ENCODE data around the gene ALDH16A1.

Gene ALDH16A1

DNA sequence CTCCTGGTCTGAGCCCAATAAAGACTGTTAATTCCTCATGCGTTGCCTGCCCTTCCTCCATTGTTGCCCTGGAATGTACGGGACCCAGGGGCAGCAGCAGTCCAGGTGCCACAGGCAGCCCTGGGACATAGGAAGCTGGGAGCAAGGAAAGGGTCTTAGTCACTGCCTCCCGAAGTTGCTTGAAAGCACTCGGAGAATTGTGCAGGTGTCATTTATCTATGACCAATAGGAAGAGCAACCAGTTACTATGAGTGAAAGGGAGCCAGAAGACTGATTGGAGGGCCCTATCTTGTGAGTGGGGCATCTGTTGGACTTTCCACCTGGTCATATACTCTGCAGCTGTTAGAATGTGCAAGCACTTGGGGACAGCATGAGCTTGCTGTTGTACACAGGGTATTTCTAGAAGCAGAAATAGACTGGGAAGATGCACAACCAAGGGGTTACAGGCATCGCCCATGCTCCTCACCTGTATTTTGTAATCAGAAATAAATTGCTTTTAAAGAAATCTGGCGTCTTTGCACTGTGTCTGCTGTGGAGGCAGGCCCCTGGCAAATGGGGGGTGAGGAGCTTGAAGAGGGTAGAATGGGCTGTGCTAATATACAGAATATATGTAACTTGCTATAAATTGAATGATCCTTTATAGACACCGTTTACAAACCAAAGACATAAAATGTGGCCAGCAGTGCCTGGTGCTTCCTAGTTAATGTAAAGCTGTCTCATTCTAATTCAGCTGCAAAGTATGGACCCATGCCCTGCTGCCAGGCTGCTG, 39.0 kb downstream of the ALDH16A1 start:
- no peak for DNase-seq (ENCODE audit: low read depth in 1 of 2, low spot score in 1 of 2)
- Histone ChIP-seq H3K27ac (replicated peaks) (peak overlapping the region; percentile 4; the same call in 1 of the 2 replicates), H3K4me3 (replicated peaks; ENCODE audit: insufficient read depth, low read length) (no peak overlapping the region), H3K27me3 (ENCODE audit: insufficient read depth, poor library complexity, severe bottlenecking) (no peaks in the 10 kb centered on the region)
- peak; percentile 76; the same call in 1 of the 2 replicates for TF ChIP-seq POLR2AphosphoS5 (IDR thresholded peaks at IDR 0.05; ENCODE audit: low read depth)
- no peak for TF ChIP-seq SPI1 (IDR thresholded peaks at IDR 0.05; ENCODE audit: borderline replicate concordance, low read depth)
- TF ChIP-seq GABPA (IDR thresholded peaks at IDR 0.05; ENCODE audit: low read depth) = no peak

DNA sequence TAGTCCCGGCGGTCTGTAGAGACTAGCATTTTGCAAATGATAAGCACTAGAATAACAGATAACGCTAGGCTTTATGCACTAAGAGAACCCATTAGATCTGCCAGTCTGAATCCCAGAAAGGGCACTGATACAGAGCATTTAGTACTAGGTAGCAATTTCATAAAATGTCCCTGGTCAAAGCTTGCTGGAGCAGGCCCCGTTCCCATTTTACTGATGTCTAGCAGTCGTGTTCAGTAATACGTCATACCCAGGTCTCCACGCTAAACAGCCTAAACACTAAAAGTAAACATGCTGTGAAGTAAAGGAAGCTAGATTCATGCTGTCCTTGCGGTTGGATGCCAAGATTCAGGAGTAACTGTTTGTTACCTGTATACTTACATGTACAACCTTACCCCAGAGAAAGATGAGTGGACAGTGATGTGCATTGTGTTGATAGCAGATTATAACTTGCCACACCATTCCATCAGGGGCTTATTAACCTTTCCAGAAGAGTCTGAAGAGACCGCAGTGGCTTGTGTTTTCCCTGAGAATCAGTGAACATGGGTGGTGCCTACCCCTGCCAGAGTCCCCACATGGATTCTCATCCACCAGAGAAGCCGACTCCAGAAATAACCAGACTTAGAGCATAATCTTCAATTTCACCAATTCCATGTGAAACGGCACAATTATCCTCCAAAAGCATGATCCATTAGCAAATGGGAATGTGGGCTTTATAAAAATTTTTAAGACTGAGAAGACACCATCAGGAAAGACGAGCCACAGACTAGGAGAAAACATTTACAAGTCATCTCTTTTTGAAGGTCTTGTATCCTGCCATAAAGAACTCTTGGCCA, 39.8 kb downstream of the ALDH16A1 start:
- TF ChIP-seq POLR2AphosphoS5 (IDR thresholded peaks at IDR 0.05; ENCODE audit: low read depth) = peak; percentile 89
- no peak for TF ChIP-seq GABPA (IDR thresholded peaks at IDR 0.05; ENCODE audit: low read depth)
- DNase-seq (ENCODE audit: low read depth in 1 of 2, low spot score in 1 of 2) = peak in 1 of 2 experiments; percentile 47
- Histone ChIP-seq H3K27me3 (ENCODE audit: insufficient read depth, poor library complexity, severe bottlenecking) (no peaks in the 10 kb centered on the region), H3K4me3 (replicated peaks; ENCODE audit: insufficient read depth, low read length) (no peak overlapping the region), H3K27ac (replicated peaks) (peak overlapping the region; percentile 4; the same call in 1 of the 2 replicates)

DNA sequence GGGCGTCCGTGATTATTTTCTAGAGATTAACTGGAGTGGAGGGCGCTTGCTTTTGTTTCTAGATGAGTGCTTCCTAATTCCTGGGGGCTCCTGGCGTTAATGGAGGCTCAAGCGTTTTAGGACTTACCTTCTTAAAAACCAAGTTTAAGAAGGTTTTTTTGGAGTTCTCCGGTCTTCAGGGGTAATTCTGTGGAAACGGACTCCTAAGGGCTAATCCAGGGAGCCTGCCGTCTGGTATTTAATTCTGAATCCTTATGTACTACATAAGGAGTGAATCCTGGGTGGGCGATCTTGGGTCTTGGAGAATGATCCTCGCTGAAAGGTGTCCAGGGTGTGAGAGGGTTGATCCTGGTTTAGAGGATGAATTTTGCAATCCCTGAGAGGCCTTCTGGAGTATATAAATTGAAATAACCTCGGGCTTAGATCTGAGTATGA, 43.6 kb downstream of the ALDH16A1 start:
- Histone ChIP-seq H3K27me3 (ENCODE audit: insufficient read depth, poor library complexity, severe bottlenecking) (no peaks in the 10 kb centered on the region), H3K27ac (replicated peaks) (peak overlapping the region; percentile 92), H3K4me3 (replicated peaks; ENCODE audit: insufficient read depth, low read length) (peak overlapping the region; percentile 81)
- DNase-seq (ENCODE audit: low read depth in 1 of 2, low spot score in 1 of 2) = no peak
- TF ChIP-seq SPI1 (IDR thresholded peaks at IDR 0.05; ENCODE audit: borderline replicate concordance, low read depth) (no peak), POLR2AphosphoS5 (IDR thresholded peaks at IDR 0.05; ENCODE audit: low read depth) (no peak), GABPA (IDR thresholded peaks at IDR 0.05; ENCODE audit: low read depth) (no peak)
- TF ChIP-seq, protein P1, sequence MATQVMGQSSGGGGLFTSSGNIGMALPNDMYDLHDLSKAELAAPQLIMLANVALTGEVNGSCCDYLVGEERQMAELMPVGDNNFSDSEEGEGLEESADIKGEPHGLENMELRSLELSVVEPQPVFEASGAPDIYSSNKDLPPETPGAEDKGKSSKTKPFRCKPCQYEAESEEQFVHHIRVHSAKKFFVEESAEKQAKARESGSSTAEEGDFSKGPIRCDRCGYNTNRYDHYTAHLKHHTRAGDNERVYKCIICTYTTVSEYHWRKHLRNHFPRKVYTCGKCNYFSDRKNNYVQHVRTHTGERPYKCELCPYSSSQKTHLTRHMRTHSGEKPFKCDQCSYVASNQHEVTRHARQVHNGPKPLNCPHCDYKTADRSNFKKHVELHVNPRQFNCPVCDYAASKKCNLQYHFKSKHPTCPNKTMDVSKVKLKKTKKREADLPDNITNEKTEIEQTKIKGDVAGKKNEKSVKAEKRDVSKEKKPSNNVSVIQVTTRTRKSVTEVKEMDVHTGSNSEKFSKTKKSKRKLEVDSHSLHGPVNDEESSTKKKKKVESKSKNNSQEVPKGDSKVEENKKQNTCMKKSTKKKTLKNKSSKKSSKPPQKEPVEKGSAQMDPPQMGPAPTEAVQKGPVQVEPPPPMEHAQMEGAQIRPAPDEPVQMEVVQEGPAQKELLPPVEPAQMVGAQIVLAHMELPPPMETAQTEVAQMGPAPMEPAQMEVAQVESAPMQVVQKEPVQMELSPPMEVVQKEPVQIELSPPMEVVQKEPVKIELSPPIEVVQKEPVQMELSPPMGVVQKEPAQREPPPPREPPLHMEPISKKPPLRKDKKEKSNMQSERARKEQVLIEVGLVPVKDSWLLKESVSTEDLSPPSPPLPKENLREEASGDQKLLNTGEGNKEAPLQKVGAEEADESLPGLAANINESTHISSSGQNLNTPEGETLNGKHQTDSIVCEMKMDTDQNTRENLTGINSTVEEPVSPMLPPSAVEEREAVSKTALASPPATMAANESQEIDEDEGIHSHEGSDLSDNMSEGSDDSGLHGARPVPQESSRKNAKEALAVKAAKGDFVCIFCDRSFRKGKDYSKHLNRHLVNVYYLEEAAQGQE (IDR thresholded peaks at IDR 0.05; ENCODE audit: insufficient replicate concordance, low read depth) = no peak
- TF ChIP-seq, protein P2, sequence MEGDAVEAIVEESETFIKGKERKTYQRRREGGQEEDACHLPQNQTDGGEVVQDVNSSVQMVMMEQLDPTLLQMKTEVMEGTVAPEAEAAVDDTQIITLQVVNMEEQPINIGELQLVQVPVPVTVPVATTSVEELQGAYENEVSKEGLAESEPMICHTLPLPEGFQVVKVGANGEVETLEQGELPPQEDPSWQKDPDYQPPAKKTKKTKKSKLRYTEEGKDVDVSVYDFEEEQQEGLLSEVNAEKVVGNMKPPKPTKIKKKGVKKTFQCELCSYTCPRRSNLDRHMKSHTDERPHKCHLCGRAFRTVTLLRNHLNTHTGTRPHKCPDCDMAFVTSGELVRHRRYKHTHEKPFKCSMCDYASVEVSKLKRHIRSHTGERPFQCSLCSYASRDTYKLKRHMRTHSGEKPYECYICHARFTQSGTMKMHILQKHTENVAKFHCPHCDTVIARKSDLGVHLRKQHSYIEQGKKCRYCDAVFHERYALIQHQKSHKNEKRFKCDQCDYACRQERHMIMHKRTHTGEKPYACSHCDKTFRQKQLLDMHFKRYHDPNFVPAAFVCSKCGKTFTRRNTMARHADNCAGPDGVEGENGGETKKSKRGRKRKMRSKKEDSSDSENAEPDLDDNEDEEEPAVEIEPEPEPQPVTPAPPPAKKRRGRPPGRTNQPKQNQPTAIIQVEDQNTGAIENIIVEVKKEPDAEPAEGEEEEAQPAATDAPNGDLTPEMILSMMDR (IDR thresholded peaks at IDR 0.05; ENCODE audit: insufficient read depth, low read length) = no peak

DNA sequence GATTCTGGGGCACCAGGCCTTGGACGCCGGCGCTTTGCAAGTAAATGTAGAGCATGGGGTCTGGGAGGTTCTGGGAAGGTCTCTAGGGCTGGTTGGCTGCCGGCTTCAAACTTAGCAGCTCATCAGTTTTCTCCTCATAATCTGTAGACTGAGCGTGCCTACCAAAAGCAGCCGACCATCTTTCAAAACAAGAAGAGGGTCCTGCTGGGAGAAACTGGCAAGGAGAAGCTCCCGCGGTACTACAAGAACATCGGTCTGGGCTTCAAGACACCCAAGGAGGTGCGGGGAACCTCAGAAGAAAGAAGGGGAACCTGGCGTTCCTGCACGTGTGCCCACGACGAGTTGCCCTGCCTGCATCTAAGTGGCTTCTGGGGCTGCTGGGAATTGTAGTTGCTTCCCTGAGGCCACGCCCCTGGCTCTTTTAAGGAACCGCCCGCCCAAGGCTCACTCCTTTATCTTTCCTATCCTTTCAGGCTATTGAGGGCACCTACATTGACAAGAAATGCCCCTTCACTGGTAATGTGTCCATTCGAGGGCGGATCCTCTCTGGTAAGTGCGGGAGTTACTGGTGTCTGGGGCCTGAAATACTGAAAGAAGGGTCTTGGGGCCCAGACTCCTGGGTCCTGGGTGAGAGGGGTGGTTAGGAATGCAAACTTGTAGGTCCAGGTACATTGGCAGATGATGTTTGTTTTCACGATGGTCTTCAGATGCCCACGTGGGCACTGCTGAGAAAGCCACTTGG, 44.2 kb downstream of the ALDH16A1 start:
- H3K27me3 ChIP-seq (ENCODE audit: insufficient read depth, poor library complexity, severe bottlenecking) = no peaks in the 10 kb centered on the region
- TF ChIP-seq POLR2AphosphoS5 (IDR thresholded peaks at IDR 0.05; ENCODE audit: low read depth) (peak; percentile 79), SPI1 (IDR thresholded peaks at IDR 0.05; ENCODE audit: borderline replicate concordance, low read depth) (peak; percentile 71; the same call in 1 of the 2 replicates), GABPA (IDR thresholded peaks at IDR 0.05; ENCODE audit: low read depth) (0 out of 2 replicates have a peak, but pooled peaks have one; percentile 26)
- TF ChIP-seq, protein P2 (IDR thresholded peaks at IDR 0.05; ENCODE audit: insufficient read depth, low read length) = no peak
- TF ChIP-seq, protein P1 (IDR thresholded peaks at IDR 0.05; ENCODE audit: insufficient replicate concordance, low read depth) = no peak
- DNase-seq (ENCODE audit: low read depth in 1 of 2, low spot score in 1 of 2) = peak; percentile 82 to 93
- H3K27ac ChIP-seq (replicated peaks) = peak overlapping the region; percentile 92
- peak overlapping the region; percentile 81 for H3K4me3 ChIP-seq (replicated peaks; ENCODE audit: insufficient read depth, low read length)

Measured in HL-60 (cell line).